Caco-2 (cell line): ENCODE measurements around the gene INPP4B. TPM values are rescaled to one million over a fixed set of nuclear protein-coding genes. Genes with fewer than 3 reads are reported as not detected.
A peak's percentile ranks its signal among the peaks of the same experiment; 100 is the strongest.

Experiments used
- BruUV-seq: library from RNA; stranded (reverse); fragments of 400-500 nt; replicated peaks from 2 replicates; lab custom pipeline; 2021; lab: Mats Ljungman, UMichigan
- CTCF ChIA-PET: fragments of 300-600 bp; sonication (Branson Sonifier 250); formaldehyde crosslinking; loops from one replicate; lab custom pipeline; 2022; ENCODE audit warnings: antibody characterized with exemption; lab: Charles Lee
- POLR2A ChIA-PET: fragments of 300-600 bp; sonication (Branson Sonifier 250); formaldehyde crosslinking; loops from one replicate; lab custom pipeline; 2022; ENCODE audit warnings: antibody characterized with exemption; lab: Charles Lee
- DNase-seq, 2 experiments: peaks; one replicate each; pipeline versions ENCODE4 v3.0.0 to v3.0.0-alpha.2; 2020 to 2022
- H3K27me3 ChIP-seq: replicated peaks from 2 replicates; pipeline ENCODE4 v1.6.0; 2011; ENCODE audit warnings: low read length; ENCODE audit not compliant: control insufficient read depth, insufficient read depth
- H3K36me3 ChIP-seq: 2 replicates; pipeline ENCODE4 v1.5.1; 2011; ENCODE audit warnings: low read length; ENCODE audit not compliant: control insufficient read depth, insufficient read depth
- H3K4me1 ChIP-seq: fragments of 250-450 bp; sonication (Bioruptor Pico); 2 replicates; pipeline ENCODE4 v1.5.1; 2020; ENCODE audit warnings: mild to moderate bottlenecking
- H3K4me3 ChIP-seq: 2 replicates; pipeline ENCODE4 v1.5.1; 2011; ENCODE audit warnings: low read depth, mild to moderate bottlenecking, control low read depth, low read length
- H3K9me3 ChIP-seq: fragments of 250-450 bp; sonication (Bioruptor Pico); 2 replicates; pipeline ENCODE4 v1.5.1; 2020; ENCODE audit warnings: mild to moderate bottlenecking, moderate library complexity
- H3K27ac Mint-ChIP-seq: one replicate; pipeline ENCODE4 v1.8.0; 2022; ENCODE audit warnings: mixed read lengths; ENCODE audit not compliant: unreplicated experiment
- H3K27me3 Mint-ChIP-seq: one replicate; pipeline ENCODE4 v1.8.0; 2022; ENCODE audit warnings: mixed read lengths; ENCODE audit not compliant: insufficient read depth, unreplicated experiment
- H3K36me3 Mint-ChIP-seq: one replicate; pipeline ENCODE4 v1.8.0; 2022; ENCODE audit warnings: mild to moderate bottlenecking, mixed read lengths; ENCODE audit not compliant: insufficient read depth, unreplicated experiment
- H3K4me1 Mint-ChIP-seq: one replicate; pipeline ENCODE4 v1.8.0; 2022; ENCODE audit warnings: low read depth, mixed read lengths; ENCODE audit not compliant: unreplicated experiment
- H3K4me3 Mint-ChIP-seq: one replicate; pipeline ENCODE4 v1.8.0; 2022; ENCODE audit warnings: mild to moderate bottlenecking, moderate library complexity, mixed read lengths; ENCODE audit not compliant: unreplicated experiment
- H3K9me3 Mint-ChIP-seq: one replicate; pipeline ENCODE4 v1.8.0; 2022; ENCODE audit warnings: mixed read lengths; ENCODE audit not compliant: unreplicated experiment
- intact Hi-C: fragments of 100-400 bp; cut with micrococcal nuclease; formaldehyde crosslinking; loops from one replicate; pipeline ENCODE4 v1.10.0; 2022; ENCODE audit not compliant: unreplicated experiment
- total RNA-seq: library from RNA; stranded (reverse); gene quantifications from 2 replicates; pipeline ENCODE4 v1.2.3, GENCODE V29; 2022
- TF ChIP-seq, protein P1 (sequence below), 2 experiments: fragments of 200-600 bp in 1 of 2; IDR thresholded peaks; 1 replicate in 1 of 2; 2 replicates in 1 of 2; pipeline versions ENCODE4 v1.5.1 to v1.8.0; 2011 to 2022; ENCODE audit warnings: antibody characterized with exemption in 1 of 2, control low read depth in 1 of 2, inconsistent platforms in 1 of 2, low read depth in 1 of 2, low read length in 1 of 2, mild to moderate bottlenecking in 1 of 2, moderate library complexity in 1 of 2; ENCODE audit not compliant: insufficient read depth in 1 of 2, severe bottlenecking in 1 of 2, unreplicated experiment in 1 of 2

Gene INPP4B
- total RNA-seq, 1 experiment from 2014 or later: 10.3 TPM

GRCh38 chr4:142614621-142615323 is 231.3 kb downstream of the INPP4B start:
- peaks cover 23% of the 10 kb centered on the region for H3K4me1 ChIP-seq
- H3K27ac Mint-ChIP-seq: peak overlapping the region; percentile 48
- H3K36me3 Mint-ChIP-seq: no peaks in the 10 kb centered on the region
- no peaks in the 10 kb centered on the region for H3K36me3 ChIP-seq
- peaks cover 20% of the 10 kb centered on the region for H3K4me1 Mint-ChIP-seq
- ChIA-PET CTCF (no interaction called here), POLR2A (no interaction called here)
- TF ChIP-seq, protein P1, sequence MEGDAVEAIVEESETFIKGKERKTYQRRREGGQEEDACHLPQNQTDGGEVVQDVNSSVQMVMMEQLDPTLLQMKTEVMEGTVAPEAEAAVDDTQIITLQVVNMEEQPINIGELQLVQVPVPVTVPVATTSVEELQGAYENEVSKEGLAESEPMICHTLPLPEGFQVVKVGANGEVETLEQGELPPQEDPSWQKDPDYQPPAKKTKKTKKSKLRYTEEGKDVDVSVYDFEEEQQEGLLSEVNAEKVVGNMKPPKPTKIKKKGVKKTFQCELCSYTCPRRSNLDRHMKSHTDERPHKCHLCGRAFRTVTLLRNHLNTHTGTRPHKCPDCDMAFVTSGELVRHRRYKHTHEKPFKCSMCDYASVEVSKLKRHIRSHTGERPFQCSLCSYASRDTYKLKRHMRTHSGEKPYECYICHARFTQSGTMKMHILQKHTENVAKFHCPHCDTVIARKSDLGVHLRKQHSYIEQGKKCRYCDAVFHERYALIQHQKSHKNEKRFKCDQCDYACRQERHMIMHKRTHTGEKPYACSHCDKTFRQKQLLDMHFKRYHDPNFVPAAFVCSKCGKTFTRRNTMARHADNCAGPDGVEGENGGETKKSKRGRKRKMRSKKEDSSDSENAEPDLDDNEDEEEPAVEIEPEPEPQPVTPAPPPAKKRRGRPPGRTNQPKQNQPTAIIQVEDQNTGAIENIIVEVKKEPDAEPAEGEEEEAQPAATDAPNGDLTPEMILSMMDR (IDR thresholded peaks at IDR 0.05; ENCODE audit: insufficient read depth in 1 of 2, low read depth in 1 of 2, low read length in 1 of 2, severe bottlenecking in 1 of 2, unreplicated experiment in 1 of 2): no peak
- H3K9me3 ChIP-seq: no peaks in the 10 kb centered on the region
- intact Hi-C loops: loop anchor here (2.0 kb wide), 1 partner anchor 46 kb away; no protein-coding TSS in a partner anchor
- no peaks in the 10 kb centered on the region for H3K27me3 Mint-ChIP-seq
- H3K4me3 Mint-ChIP-seq: no peak overlapping the region
- no peak overlapping the region for H3K4me3 ChIP-seq
- BruUV-seq: no TSS peak
- no peak for DNase-seq
- no peaks in the 10 kb centered on the region for H3K27me3 ChIP-seq
- no peaks in the 10 kb centered on the region for H3K9me3 Mint-ChIP-seq

GRCh38 chr4:142607976-142608375 is 238.1 kb downstream of the INPP4B start:
- Mint-ChIP-seq H3K27me3 (no peaks in the 10 kb centered on the region), H3K4me3 (no peak overlapping the region), H3K36me3 (no peaks in the 10 kb centered on the region), H3K9me3 (peaks cover 23% of the 10 kb centered on the region), H3K27ac (no peak overlapping the region), H3K4me1 (peaks cover 5% of the 10 kb centered on the region)
- no TSS peak for BruUV-seq
- no peaks in the 10 kb centered on the region for H3K27me3 ChIP-seq
- POLR2A ChIA-PET: no interaction called here
- TF ChIP-seq, protein P1 (IDR thresholded peaks at IDR 0.05; ENCODE audit: insufficient read depth in 1 of 2, low read depth in 1 of 2, low read length in 1 of 2, severe bottlenecking in 1 of 2, unreplicated experiment in 1 of 2): no peak
- CTCF ChIA-PET: no interaction called here
- H3K4me3 ChIP-seq: no peak overlapping the region
- DNase-seq: no peak
- intact Hi-C loops: no loop called here
- H3K4me1 ChIP-seq: no peaks in the 10 kb centered on the region
- H3K36me3 ChIP-seq: no peaks in the 10 kb centered on the region
- H3K9me3 ChIP-seq: peaks cover 2% of the 10 kb centered on the region; the same call in 1 of the 2 replicates

GRCh38 chr4:142600952-142601351 is 245.1 kb downstream of the INPP4B start:
- DNase-seq: no peak
- Histone ChIP-seq H3K4me1 (no peaks in the 10 kb centered on the region), H3K27me3 (no peaks in the 10 kb centered on the region), H3K4me3 (no peak overlapping the region), H3K9me3 (peaks cover 2% of the 10 kb centered on the region; the same call in 1 of the 2 replicates), H3K36me3 (no peaks in the 10 kb centered on the region)
- Mint-ChIP-seq H3K27me3 (no peaks in the 10 kb centered on the region), H3K27ac (no peak overlapping the region), H3K9me3 (peaks cover 17% of the 10 kb centered on the region), H3K4me3 (no peak overlapping the region), H3K4me1 (no peaks in the 10 kb centered on the region), H3K36me3 (no peaks in the 10 kb centered on the region)
- intact Hi-C loops: no loop called here
- POLR2A ChIA-PET: no interaction called here
- no TSS peak for BruUV-seq
- TF ChIP-seq, protein P1 (IDR thresholded peaks at IDR 0.05; ENCODE audit: insufficient read depth in 1 of 2, low read depth in 1 of 2, low read length in 1 of 2, severe bottlenecking in 1 of 2, unreplicated experiment in 1 of 2): no peak
- CTCF ChIA-PET: no interaction called here
